ENCODE measurements around the gene PRDM16.

The PRDM16 gene

DNA sequence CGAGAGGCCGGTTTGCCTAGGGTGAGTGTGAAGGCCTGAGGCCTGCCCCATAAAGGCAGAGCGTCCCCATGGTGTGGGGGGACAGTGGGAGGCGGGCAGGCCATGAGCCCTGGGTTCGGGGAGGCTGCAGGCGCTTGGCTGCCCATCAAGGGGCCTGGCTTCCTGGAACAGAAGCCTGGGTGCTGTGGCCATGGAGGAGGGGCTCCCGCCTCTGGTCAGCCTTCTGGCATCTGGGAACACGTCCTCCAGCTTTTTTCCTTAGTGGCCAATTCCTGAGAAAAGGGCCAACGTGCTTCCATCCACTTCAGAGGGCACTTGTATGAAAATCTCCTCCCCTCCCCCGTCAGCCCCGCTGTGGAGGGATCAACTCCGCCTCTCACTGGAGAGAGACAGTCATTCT is 58.7 kb downstream of the PRDM16 start:
- DNase-seq: peak; percentile 8

GRCh38 chr1:3128431-3129132 is 59.6 kb downstream of the PRDM16 start:
- no peak for DNase-seq

- DNase-seq: no peak
Observed at GRCh38 chr1:3129133-3129490, 60.1 kb downstream of the PRDM16 start.

- DNase-seq: peak; percentile 2
Observed at GRCh38 chr1:3130268-3130667, 61.3 kb downstream of the PRDM16 start.

- peak; percentile 7 for DNase-seq
Observed at GRCh38 chr1:3132660-3133059, 63.7 kb downstream of the PRDM16 start.

DNA sequence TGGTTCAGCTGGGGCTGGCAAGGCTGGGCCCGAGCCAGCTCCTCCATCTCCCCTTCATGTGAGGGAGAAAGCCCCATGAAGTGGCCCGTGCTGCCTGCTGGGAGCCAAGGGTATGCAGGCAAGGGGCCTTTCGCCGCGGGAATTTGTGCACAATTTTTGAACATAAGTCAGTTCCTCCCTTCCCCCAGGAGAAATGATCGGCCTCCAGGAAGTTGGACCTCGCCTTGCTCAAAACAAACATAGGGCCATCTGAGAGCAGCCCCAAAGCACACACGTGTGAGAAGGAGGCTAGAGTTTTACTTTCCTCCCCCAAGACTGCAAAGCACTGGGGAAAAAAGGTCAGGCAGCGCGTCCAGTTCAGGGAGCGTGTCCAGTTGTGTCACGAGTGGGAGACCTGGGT is 64.7 kb downstream of the PRDM16 start:
- peak; percentile 6 for DNase-seq

DNA sequence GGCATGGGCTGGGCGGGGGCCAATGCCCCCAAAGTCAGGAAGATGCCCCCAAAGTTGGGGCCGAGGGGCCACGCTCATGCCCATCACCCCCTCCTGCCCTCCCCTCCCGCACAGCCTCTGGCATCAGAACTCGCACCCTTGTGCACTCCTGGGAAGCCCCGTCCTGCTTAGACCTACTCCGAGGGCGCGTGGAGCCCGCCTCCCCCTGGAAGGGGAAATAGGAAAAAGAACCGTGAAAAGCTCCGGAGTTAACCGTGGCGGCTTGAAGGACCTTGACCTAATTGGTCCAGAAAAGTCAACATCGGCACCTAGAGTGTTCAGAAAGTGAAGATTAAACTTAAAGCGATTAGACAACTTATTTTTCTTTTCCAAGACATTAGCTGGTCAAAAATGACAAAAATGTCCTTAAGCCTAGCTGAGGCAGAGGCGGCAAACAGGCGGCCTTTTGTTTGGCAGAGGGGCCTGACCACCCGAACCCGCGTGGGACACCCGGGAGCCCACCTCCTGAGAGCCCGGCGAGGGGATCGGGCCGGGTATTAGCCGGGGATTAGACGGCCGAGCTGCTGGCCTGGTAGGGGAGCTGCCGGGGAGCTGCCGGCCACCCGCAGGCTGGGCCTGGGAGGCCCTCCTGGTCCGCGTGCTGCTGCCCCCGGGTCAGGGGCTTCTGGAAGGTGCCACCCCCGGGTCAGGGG is 65.5 kb downstream of the PRDM16 start:
- DNase-seq: peak; percentile 54

- peak; percentile 55 for DNase-seq
Observed at GRCh38 chr1:3135073-3135702, 66.2 kb downstream of the PRDM16 start.

DNA sequence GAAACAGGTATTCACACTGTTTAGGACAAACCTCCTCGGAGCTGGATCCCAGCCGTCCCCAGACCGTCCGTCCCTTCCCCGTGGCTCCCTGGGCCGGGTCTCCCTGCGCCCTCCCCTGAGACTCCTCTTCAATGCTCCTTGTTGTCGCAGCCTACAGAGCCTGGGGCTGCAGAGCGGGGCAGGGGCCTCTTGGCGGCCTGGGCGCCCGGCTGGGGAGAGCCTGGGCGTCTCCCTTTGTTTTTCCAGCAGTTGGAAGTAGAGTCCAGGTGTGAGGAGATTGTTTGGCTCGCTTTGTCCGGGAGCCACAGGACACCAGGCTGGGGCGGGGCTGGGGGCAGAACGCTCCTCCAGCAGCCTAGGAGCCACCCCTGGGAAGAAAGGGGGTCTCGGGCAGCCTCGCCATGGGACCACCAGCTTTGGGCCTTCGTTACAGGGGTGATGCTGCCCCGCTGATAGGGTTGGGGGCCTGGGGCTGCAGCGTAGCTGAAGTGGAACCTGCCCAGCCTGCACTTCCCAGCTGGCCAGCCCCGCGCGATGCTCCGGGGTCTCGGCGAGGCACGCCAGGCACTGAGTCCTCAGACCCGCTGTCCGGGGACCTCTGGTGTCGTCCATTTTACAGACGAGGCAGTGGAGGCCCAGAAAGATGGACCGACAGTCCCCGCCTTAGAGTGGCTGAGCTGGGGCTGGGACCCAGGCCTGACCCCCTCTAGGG is 66.9 kb downstream of the PRDM16 start:
- no peak for DNase-seq

- peak; percentile 9 for DNase-seq
Observed at GRCh38 chr1:3136532-3136931, 67.5 kb downstream of the PRDM16 start.

- DNase-seq: peak; percentile 28
Observed at GRCh38 chr1:3137111-3138100, 68.4 kb downstream of the PRDM16 start.

DNA sequence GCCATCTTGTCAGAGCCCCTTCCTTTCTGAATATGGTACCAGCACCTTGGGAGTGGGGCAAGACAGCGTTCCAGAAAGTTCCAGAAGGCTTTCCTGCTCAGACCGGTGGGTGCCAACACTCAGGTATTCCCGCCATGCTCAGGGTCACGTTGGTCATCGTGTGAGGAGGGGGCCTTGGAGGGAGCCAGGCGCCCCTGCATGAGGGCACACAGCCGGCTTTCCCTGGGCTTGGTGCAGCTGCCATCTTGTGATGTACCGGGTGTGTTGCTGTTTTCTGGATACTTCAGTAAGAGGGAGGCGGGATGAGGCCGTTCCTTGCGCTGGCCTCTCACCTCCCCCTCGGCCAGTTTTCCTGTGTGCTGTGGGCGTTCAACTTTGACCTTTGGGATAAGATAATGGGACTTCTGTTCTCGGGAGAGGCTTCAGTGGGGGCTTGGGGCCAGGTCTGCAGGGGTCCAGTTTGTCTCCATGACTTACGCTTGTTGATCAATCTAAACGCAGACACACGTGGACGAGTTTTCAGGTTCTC is 69.7 kb downstream of the PRDM16 start:
- peak; percentile 7 for DNase-seq

DNA sequence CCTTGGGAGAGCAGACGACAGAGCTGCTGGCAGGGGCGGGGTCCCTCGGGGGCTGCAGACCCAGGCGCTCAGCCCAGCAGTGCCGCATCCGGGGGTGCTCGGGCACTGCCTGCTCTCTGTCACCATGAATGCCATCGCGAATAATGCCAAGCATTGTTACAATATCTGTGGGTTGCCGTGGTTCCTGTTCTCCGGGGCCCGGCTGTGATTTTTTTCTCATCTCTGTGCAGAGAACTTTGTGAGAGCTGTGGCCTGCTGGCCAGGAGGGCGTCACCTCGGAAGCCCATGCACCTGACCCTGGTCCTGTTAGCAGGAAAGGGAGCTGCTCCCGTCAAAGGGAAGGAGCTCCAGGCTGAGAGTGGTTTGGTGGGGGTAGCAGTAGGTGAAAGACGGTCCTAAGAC is 70.4 kb downstream of the PRDM16 start:
- DNase-seq: peak; percentile 27

- peak; percentile 53 for DNase-seq
Observed at GRCh38 chr1:3139871-3140361, 70.9 kb downstream of the PRDM16 start.

GRCh38 chr1:3140437-3140836 is 71.4 kb downstream of the PRDM16 start:
- peak; percentile 25 for DNase-seq

- DNase-seq: peak; percentile 71
Observed at GRCh38 chr1:3141129-3141528, 72.1 kb downstream of the PRDM16 start.

DNA sequence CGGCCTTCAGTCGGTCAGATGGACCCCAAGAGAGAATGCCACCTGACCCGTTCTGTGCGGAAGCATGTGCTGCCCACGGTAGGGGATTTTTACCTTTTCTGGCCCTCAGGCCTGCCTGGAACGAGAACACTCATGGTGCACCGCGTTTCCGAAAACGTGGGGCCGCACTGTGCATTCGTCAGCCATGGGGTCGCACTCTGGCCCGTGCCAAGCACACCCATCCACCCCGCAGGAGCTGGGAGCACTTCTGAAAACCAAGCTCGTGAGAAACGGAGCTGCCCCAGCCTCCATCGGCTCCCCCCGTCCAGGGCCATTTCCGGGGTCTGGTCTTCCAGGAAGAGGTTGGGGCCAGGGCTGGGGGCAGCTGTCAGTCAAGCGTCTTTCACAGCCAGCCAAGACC is 72.8 kb downstream of the PRDM16 start:
- no peak for DNase-seq

DNA sequence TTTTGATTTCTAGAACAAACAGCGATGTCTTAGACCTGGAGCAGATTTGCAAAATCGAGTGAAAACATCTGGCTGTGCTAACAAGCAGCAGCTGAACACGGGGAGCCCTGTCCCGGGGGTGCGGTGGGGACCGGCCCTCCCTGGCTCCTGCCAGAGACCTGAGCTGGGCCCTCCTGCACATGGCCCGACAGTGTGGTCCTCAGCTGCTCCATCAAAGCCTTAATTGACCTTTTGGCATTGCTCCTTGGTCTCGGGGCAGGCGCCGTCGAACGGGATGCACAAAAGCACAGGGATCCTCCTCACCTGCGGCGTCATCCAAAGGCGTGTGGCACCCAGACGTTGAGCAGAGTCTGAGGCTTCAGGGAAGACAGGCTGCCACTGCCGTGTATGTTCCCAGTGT is 73.2 kb downstream of the PRDM16 start:
- DNase-seq: peak; percentile 36

- no peak for DNase-seq
Observed at GRCh38 chr1:3142751-3143150, 73.7 kb downstream of the PRDM16 start.

DNA sequence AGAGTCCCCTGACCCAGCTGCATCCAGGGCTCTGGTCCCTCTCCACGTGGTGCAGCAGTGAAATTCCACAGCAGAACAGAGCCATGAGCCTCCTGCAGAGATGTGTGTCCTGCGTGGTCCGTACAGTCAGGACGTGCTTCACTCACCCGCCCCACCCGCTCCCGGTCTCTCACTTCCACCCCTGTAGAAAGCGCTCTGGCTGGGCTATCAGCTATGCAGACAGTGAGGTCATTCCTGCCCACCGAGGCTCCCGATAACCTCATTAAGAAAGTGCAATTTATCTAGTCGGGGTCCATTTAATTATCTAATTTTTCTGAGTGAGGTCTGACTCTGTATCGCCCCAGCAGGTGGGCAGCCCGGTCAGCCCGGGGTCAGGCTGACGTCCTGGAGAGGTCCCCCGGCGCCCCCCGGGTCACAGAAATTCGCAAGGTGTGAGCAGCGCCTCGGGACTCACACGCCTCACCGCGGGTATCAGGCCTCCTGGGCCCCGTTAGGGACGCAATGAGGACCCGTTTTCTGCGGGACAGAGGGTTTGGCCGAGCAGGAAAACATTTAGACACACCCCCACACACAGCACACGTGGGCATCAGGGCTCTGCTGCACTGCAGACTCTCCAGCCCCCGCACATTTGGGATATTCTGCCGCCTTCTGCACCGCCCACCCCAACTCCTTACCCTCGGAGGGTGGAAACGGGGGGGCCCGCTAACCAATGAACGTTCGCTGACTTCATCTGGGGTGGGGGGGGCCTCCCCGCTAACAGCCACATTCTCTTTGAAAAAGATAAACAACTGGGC is 76.7 kb downstream of the PRDM16 start:
- DNase-seq: peak; percentile 56

DNA sequence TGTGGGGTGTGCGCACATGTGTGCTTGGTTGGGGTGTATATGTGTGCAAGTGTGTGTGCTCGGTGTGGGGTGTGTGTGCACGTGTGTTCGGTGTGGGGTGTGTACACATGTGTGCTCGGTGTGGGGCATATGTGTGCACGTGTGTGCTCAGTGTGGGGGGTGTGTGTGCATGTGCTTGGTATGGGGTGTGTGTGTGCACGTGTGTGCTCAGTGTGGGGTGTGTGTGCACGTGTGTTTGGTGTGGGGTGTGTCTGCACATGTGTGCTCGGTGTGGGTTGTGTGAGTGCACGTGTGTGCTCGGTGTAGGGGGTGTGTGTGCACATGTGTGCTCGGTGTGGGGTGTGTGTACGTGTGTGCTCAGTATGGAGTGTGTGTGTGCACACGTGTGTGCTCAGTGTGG is 77.5 kb downstream of the PRDM16 start:
- no peak for DNase-seq

Measured in eye (tissue), 1 donor.